ENCODE results near the gene HDAC7. TPM values are rescaled to one million over a fixed set of nuclear protein-coding genes. Genes with fewer than 3 reads are reported as not detected.

HDAC7 gene
- polyA plus RNA-seq (ENCODE audit: insufficient read depth in 1 of 5, insufficient read length in 5 of 5, low replicate concordance in 1 of 5) = 10 to 100 TPM; 66.6 to 97.5 (median 85.7) TPM
- long read RNA-seq, donor 1, full-length matches to known transcripts = 4 of 29 reads
- long read RNA-seq, donor 1, partial matches to known transcripts = 25 of 29 reads
- long read RNA-seq, donor 1, other reads (novel, unspliced or antisense) = 0 of 29 reads
- long read RNA-seq, donor 2, partial matches to known transcripts = 0 of 1 reads
- long read RNA-seq, donor 2, other reads (novel, unspliced or antisense) = 0 of 1 reads
- long read RNA-seq, donor 3, partial matches to known transcripts = 15 of 15 reads
- long read RNA-seq, donor 3, other reads (novel, unspliced or antisense) = 0 of 15 reads
- long read RNA-seq, donor 4, partial matches to known transcripts = 0 of 3 reads
- long read RNA-seq, donor 4, other reads (novel, unspliced or antisense) = 0 of 3 reads
- long read RNA-seq, donor 5, partial matches to known transcripts = 6 of 9 reads
- long read RNA-seq, donor 5, other reads (novel, unspliced or antisense) = 0 of 9 reads
- long read RNA-seq, donor 6, full-length matches to known transcripts = 14 of 19 reads
- long read RNA-seq, donor 6, partial matches to known transcripts = 5 of 19 reads
- long read RNA-seq, donor 6, other reads (novel, unspliced or antisense) = 0 of 19 reads
- long read RNA-seq, donor 7, full-length matches to known transcripts = 6 of 31 reads
- long read RNA-seq, donor 7, partial matches to known transcripts = 25 of 31 reads
- long read RNA-seq, donor 7, other reads (novel, unspliced or antisense) = 0 of 31 reads
- long read RNA-seq, donor 8, full-length matches to known transcripts = 4 of 4 reads
- long read RNA-seq, donor 8, partial matches to known transcripts = 0 of 4 reads
- long read RNA-seq, donor 8, other reads (novel, unspliced or antisense) = 0 of 4 reads

- DNase-seq = peak; percentile 76 to 85
Measured at GRCh38 chr12:47819896-47820630, at the start of gene HDAC7. Gene HDAC7 (minus strand): TSS chr12:47819903. CDS start chr12:47819785, 118 bp downstream.

GRCh38 chr12:47868552-47869031, 48.9 kb upstream of the HDAC7 start:
- DNase-seq = no peak

- no peak for DNase-seq
Measured at GRCh38 chr12:47868041-47868440, 48.3 kb upstream of the HDAC7 start.

- DNase-seq = no peak
Measured at GRCh38 chr12:47867495-47867941, 47.8 kb upstream of the HDAC7 start.

GRCh38 chr12:47864646-47865235, 45.0 kb upstream of the HDAC7 start:
- DNase-seq = no peak

- no peak for DNase-seq
Measured at GRCh38 chr12:47863985-47864384, 44.3 kb upstream of the HDAC7 start.

- no peak for DNase-seq
Measured at GRCh38 chr12:47863467-47863866, 43.8 kb upstream of the HDAC7 start.

- DNase-seq = no peak
Measured at GRCh38 chr12:47862881-47863280, 43.2 kb upstream of the HDAC7 start.

GRCh38 chr12:47862167-47862750, 42.6 kb upstream of the HDAC7 start:
- no peak for DNase-seq

GRCh38 chr12:47860873-47861272, 41.2 kb upstream of the HDAC7 start:
- no peak for DNase-seq

- DNase-seq = no peak
Measured at GRCh38 chr12:47860279-47860841, 40.7 kb upstream of the HDAC7 start.

- DNase-seq = no peak
Measured at GRCh38 chr12:47858511-47859266, 39.0 kb upstream of the HDAC7 start.

GRCh38 chr12:47856721-47857575, 37.2 kb upstream of the HDAC7 start:
- no peak for DNase-seq

GRCh38 chr12:47856094-47856493, 36.4 kb upstream of the HDAC7 start:
- no peak for DNase-seq

- no peak for DNase-seq
Measured at GRCh38 chr12:47855502-47855901, 35.8 kb upstream of the HDAC7 start.

GRCh38 chr12:47854531-47854930, 34.8 kb upstream of the HDAC7 start:
- DNase-seq = no peak

GRCh38 chr12:47852096-47852571, 32.4 kb upstream of the HDAC7 start:
- no peak for DNase-seq

- DNase-seq = no peak
Measured at GRCh38 chr12:47851303-47851952, 31.7 kb upstream of the HDAC7 start.

All from right lung (tissue), 10 donors.